ENCODE data around the gene CATSPER3.
"Not testable (repeated sequence)": the region's sequence is repeated elsewhere in the genome, so short reads cannot be mapped to it uniquely, and the experiment has no call there.

GRCh38 chr5:134998068-134998467, 30.4 kb downstream of the CATSPER3 start:
- not testable (repeated sequence) for TF ChIP-seq CTCF (IDR thresholded peaks at IDR 0.05); TEAD4 (CRISPR knock-in tag; IDR thresholded peaks at IDR 0.05); PRDM15 (CRISPR knock-in tag; IDR thresholded peaks at IDR 0.05); ZBTB43 (CRISPR knock-in tag; IDR thresholded peaks at IDR 0.05); ATF2 (CRISPR knock-in tag; IDR thresholded peaks at IDR 0.05; ENCODE audit: borderline replicate concordance, low read depth); ZNF671 (CRISPR knock-in tag; IDR thresholded peaks at IDR 0.05)

Data from WTC11 (cell line).